Embryonic facial prominence (tissue), 1 donor: ENCODE results near the gene JAK1.
"Not testable (repeated sequence)": the region's sequence is repeated elsewhere in the genome, so short reads cannot be mapped to it uniquely, and the experiment has no call there.

Experiments
- DNase-seq: peaks from one replicate; pipeline ENCODE4 v3.0.0-alpha.2; 2016; ENCODE audit errors: extremely low spot score

JAK1 gene

DNA sequence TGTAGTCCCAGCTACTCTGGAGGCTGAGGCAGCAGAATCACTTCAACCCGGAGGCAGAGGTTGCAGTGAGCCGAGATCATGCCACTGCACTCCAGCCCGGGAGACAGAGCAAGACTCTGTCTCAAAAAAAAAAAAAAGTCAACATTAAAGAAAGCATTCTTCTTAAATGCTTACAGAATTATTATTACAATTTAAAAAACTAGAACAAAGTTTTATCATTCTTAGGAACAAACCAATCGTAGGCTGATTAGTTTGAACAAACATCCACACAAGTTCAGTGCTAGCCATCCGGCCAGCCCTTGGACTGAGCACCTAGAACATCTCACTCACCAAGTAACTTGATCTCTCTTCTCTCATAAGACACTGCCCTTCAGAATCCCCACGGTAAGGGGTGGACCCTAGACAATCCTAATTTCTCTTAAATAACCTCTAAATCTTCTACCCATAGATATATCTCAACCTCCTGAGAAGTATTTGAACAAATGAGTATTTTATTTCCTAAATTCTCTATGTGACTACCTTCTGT, 16.0 kb downstream of the JAK1 start:
- no peak for DNase-seq

DNA sequence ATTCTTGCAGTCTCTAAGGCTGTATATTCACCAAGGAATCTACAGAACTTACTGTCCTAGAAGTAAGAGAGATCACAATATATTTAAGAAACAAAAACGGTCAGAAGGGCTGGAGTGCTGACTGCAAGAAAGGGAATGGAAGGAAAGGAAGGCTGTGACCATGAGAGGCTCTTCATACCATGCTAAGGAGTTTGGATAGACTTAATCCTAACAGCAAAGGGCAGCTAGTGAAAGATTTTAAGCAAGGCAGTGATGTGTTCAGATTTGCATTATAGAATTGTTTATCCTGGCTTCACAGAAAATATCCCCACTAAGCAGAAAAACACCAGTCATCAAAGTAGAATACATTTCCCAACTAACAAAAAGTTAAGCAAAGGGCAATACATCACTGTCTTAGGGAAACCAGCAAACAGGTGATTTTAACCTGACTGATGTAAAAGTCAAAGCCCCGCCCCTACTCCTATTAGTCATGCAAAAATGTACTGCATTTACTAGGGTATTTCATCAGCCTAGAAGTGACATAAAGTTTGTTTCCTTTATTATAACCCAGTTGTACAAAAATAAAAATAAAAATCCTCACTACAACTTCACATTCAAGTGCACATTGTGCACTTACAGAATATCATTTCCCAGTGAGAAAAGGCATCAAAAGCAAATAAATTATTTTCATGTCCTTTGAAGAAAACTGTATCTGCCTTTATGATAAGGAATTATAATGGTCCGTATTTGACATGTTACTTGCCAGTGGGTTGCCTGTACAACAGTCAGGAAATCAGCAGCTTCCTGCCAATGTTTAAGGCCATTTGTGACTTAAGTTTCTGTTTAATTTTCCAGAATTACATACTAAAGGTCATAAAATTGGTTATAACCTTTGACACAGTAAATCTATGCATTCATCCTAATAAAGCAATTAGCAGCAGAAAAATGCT, 17.2 kb downstream of the JAK1 start:
- no peak for DNase-seq

DNA sequence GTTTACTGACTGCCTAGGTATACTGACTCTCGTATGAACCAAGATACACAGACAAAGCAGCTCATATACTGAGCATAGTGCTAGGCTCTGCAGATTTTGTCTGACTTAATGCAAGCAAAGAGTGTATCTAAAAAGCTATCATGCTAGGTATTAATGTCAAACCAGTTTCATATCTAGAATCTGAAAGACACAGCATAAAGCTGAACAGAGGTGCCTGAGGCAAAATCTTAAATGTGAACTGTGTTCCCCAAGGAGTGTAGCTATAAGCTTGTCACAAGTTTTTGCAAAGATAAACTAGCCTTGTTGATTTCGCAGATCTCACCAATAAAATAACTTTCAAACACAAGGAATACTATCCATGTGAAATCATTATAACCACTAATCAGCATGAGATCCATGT, 18.1 kb downstream of the JAK1 start:
- DNase-seq: no peak

DNA sequence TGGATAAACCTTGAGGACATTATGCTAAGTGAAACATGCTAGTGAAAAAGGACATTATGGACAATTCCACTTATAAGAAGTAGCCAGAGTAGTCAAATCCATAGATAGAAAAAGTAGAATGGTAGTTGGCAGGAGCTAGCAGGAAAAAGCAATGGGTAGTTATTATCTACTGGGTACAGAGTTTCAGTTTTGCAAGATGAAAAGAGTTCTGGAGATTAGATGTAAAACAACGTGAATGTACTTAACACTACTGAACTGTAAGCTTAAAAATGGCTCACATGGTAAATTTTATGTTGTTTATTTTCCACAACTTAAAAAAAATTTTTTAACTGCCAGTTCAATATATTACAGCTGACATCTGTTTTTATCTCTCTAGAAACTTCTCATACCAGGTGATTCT, 19.4 kb downstream of the JAK1 start:
- DNase-seq: no peak

DNA sequence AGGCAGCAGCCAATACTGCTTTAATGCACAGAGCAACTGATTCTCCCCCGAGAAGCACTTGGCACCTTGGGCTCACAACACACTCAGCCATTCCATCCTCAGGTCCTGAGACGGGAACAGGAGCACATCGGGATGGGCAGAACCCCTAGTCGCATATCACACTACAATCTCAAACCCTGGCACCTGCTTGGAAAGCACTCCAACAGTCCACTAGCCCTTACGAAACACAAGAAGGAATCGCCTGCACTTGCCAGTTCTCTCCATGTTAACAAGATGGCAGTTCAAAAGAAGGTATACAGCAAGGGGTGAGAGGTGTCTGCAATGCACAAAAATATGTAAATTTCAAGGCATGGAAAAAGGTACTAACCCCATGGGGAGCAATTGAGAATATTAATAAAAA, 21.4 kb downstream of the JAK1 start:
- no peak for DNase-seq

DNA sequence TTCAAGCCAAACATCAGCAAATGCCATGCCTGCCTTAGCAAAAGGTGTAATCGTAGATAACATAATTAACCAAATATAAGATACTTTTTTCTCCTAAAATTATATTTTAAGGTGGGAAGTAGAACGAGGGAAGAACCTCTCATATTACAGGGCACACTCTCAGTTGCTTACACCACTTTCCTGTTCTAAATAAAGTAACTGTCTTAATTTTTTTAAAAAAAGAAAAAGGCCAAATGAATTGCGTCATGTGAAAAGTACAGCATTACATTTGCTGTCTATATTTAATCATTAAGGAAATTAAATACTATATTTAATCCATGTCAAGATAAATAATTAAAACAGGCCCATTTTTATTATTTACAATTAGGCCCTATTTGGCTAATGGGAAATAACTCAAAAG, 23.7 kb downstream of the JAK1 start:
- DNase-seq: no peak

DNA sequence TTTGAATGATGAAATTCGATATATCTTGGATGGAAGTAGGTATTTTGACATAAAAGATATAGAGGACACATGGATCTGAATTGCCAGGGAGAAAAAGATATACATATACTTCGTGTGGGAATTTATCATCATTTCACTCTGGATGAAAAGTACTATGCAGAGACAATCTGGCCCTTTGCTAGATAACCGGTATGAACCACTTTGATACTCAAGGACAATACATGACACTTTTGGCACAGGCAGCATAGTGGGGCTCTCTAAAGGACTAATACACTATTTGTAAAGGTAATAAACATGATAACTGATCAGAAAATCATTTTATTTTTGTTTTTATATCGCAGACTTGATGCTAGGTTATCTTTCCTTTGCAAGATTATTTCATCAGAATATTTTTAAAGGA, 24.2 kb downstream of the JAK1 start:
- DNase-seq: no peak

DNA sequence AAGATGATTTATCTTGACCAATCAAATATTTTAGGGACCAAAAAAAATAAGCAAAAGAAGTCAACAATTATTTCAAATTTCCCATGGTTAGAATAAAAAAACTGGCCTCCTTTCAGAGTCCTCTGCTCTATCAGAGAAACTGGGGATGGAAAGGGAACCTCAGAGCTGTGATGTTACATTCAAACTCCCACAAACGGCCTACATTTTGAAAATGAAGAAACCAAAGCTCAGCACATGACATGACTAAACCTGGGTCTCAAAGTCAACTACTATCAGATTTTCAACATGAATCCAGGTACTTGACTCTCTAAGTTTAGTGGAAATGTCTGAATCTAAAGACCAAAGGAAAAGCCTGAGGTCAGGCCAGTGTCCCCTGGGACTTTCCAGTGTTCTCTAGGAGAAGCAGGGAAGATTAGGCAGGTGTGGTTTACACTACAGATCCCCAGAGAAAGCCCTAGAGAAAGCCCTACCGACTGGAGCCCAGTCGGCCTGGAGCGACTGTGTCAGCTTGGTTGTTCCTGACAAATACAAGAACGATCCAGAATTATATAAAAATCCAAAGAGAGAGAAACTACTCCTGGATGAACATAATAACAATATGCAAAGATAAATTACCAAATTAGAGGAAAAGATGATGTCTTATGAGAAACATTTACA, 24.8 kb downstream of the JAK1 start:
- DNase-seq: no peak

DNA sequence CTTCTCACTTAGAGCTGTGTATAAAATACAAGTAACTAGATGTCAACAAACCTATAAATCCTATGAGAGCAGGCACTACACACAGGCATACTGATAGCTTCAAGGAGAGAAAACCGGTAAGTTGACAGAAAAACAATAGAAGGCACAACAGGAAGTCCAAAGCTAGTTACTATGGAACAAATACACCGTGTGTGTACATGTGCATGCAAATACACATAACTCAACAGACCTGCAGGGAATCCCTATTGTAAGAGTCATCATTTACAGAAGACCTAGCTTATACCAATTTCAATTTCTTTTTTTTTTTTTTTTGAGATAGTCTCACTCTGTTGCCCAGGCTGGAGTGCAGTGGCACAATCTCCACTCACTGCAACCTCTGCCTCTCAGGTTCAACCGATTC, 26.3 kb downstream of the JAK1 start:
- no peak for DNase-seq

DNA sequence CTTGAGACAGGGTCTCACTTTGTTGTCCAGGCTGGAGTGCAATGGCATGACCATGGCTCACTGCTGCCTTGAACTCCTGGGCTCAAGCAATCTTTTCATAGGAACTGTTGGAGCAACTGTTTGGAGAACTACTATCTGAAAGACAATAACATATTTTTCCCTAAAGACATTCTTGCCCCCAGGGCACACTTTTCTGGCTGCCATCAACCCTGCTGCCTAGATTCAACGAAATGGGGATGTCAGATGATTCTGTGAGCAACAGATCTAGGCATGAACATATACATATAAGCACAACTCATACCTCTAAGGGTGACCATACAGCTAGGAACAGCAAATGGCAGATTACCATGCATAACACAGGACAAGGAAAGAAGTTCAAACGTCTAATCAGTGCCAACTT, 27.4 kb downstream of the JAK1 start:
- no peak for DNase-seq

DNA sequence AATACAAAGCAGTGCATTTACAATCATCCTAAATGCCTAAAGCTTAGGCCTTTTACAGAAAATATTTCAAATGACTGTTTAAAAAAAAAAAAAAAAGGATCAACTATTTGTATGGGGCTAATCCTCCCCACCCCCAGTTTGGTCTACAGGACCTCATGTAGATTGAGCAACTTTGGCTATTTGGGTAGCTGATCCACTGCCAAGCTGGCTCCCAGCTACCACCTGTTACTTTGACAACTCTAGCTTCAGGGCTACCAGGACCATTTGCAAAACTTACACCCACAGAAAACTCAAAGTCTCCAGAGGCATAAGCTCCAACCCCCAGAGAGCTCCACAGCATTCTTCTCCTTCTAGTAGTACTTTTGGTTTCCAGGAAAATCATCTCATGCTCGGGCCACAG, 29.4 kb downstream of the JAK1 start:
- no peak for DNase-seq

DNA sequence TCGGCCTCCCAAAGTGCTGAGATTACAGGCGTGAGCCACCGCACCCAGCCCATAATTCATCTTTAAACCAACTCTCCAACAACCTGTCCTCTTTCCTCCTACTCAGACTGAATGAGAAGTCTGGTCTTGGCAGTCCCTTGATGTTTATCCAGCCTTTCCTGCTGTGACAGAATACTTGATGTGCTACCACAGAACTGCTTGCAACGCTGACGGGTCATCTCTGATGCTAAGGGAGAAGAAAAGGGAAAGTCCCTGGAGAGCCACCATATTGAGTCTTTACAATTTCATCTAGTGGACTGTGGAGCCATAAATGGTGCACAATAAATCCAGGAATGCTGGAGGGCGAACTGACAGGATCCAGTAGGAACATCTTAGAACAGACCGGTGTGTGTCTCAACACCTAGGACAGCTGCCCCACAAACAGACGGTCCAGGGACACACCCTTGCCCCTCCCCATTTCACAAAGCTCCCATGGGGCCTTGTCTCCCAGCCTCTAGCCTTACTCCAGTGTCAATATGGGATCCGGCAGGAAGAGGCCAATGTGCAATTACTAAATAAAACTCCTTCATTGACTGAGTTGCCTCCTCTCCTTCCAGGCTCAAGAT, 30.7 kb downstream of the JAK1 start:
- no peak for DNase-seq

DNA sequence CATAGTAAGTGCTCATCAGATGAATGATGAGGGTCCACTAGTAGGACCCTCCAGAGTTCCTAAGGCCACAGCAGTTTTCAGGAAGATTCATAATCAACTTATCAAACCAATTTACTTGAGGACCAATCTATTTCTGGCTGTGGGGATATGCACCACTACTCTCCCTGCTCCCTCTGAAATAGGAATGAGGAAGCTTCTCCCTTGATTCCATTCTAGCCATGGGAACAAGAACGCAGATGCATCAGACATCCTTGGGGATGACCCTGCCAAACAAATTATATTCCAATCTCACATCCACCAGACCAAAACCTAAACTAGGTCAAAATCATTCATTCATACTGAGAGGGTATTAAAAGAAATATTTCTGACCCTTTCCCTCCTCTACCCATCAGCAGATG, 31.5 kb downstream of the JAK1 start:
- no peak for DNase-seq

DNA sequence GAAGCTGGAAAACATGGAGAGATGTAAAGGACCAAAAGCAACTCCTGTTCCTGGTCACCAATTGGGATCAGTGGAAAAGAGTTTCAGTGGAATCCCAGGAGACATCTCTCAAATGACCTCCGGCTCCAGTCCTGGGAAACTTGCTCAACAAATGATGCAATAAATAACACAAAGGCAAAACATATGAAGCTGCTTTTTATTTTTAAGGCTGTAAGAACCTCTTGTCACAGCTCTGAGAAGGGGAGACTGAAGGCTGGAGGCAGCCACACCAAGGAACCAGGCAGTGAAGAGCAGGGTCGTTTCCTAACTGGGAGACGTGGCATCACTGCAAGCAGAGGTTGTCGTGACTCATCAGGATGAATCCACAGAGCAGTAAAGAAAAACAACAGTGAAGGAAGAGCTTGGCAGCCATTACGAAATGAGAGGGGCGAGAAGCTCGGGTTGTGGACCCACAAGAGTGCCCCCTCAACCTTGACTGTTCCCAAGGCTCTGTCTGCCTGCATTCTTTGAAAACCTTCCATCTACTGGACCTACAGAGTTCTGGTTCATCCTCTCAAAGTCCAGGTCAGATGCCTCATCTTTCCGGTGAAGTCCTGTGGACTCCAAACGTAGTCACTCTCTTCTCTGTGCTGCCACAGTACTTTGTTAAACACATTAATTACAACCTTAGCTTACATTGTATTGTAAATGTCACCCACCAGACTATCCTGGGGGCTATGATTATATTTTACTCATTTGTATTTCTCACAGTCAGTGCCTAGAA, 32.1 kb downstream of the JAK1 start:
- DNase-seq: no peak

DNA sequence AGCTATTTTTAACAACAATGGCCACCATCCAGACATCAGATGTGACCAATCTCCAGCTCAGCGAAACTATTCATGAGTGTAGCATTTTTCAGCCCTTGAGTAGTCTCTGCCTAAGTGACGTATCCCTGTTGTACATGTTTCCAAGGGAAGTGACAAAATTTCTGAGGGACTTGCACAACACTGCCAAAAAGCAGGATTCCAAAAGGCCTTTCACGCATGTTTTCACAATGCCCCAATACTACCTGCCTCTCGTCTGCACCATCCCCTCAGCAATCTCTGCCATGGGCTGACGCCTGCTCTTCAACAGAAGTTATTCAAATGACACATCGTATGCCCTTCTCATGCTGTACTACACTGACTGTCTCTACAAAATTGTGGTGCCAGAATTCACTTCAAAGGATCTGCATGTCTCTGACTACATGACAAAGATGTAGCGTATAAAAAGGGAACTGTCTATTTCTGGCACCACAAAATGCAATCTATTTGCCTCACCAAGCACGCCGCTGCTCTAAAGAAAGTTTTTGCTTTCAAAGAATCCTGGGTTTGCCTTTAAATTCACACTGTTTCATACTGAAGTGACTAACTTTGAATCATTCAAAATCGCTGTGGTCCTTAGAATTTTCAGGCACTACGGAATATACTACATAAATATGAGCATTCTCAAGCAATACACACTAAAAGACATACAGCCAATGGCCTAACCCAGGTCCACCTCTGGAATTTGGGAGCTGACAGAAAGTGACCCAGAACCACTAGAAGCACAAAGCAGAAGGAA, 32.9 kb downstream of the JAK1 start:
- no peak for DNase-seq

DNA sequence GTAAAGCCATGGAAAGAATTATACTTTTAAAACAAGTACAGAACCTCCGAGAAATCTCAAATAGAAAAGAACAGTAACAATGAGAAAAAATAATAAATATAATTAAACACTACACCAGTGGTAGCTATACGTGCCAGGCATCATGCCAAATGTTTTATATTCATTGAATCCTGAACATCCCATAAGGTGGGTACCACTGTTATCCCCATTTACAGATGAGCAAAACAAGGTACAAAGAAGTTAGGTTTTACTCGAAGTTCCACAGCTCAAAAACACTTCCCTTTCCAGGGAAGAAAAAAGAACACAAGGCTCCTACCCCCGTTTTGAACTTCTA, 33.4 kb downstream of the JAK1 start:
- DNase-seq: no peak

DNA sequence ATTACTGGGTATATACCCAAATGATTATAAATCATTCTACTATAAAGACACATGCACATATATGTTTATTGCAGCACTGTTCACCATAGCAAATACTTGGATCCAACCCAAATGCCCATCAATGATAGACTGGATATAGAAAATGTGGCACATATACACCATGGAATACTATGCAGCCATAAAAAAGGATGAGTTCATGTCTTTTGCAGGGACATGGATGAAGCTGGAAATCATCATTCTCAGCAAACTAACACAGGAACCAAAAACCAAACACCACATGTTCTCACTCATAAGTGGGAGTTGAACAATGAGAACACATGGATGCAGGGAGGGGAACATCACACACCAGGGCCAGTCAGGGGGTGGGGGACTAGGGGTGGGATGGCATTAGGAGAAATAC, 35.7 kb downstream of the JAK1 start:
- DNase-seq: not testable (repeated sequence)

DNA sequence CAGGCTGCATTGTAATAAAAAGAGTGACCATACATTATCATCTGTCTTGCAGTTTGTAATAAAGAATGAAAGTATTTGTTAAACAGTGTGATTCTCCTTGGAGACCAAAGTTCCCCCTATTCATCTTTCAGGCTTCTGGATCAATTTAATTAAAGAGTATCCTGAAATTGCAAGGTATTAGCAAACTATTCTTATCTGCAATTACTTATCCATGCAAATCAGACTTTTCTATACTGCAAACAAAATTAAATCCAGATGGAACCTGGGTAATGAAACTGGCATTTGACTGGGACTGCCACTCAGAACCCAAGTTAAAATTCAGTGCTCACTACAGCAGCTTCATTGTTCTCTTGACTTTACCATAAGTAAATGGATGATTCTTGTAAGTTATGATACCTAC, 37.1 kb downstream of the JAK1 start:
- no peak for DNase-seq

DNA sequence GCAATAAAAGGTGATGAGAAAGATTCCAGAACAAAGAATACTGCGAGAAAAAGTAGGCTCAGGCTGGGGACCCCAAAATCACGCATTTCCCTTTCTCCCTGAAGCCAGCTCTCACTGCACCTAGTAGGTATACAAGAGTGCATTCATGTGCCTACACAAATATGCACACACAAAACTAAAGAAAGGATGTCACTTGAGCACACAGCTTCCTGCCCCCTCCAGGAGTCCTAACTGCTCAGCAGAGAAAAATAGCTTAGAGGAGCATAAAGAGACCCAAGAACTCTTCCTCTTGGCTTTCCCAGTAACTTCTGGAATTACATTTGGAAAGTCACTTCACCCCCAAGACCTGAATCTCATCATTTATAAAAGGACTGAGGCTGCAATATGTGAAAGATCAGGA, 38.0 kb downstream of the JAK1 start:
- DNase-seq: no peak

DNA sequence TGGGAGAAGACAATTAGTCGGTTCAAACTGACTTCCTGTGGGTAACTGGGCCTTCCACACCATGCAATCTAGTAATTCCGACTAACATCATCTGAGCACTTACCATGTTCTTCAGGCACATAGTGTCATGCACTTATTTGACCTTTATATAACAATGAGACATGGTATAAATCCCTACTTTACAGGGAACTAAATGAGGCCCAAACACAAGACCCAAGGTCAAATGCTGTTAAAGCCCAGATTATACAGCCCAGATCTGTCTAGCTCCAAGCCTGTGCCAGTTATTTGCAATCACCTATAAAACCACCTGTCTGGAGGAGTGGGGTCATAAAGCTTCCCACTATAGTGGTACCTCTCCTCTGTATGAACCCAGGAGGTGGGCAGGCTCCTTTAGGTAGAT, 40.8 kb downstream of the JAK1 start:
- DNase-seq: no peak

DNA sequence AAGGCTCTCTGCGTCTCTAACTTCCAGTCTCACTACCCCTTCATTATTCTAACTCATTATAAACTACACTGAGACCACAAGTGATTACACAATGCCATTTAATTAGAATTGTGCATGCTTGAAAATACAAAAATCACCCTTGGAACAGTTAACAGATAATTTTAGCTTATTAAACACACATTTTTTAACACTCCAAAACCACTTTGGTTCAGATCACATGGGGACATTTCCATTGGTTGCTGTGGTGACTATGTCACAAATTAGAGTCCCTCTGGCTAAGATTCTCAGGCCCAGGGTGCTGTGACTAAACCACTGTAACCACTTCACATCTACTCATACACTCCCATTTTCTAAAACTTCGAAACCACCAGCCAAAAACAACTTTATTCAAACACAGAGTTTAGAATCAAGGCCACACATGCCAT, 43.0 kb downstream of the JAK1 start:
- DNase-seq: no peak
